Measurements from ENCODE around the gene ARHGDIA.

GRCh38 chr17:81914103-81914850 is 43.1 kb upstream of the ARHGDIA start:
- TF ChIP-seq POLR2A (IDR thresholded peaks at IDR 0.05), result no peak
- TF ChIP-seq CTCF (IDR thresholded peaks at IDR 0.05), result no peak
- no peak for TF ChIP-seq EP300 (IDR thresholded peaks at IDR 0.05)
- no peak for TF ChIP-seq POLR2AphosphoS5 (IDR thresholded peaks at IDR 0.05)
